Spleen (tissue), 11 donors: Measurements from ENCODE around the gene PLPP3. TPM values are rescaled to one million over a fixed set of nuclear protein-coding genes. Genes with fewer than 3 reads are reported as not detected.

Source experiments
- DNase-seq: peaks from one replicate; pipeline ENCODE4 v3.0.0-alpha.2; 2020
- H3K27ac ChIP-seq, 8 donors: fragments of 200-600 bp; sonication (generic) in 7 of 8; 1 replicate in 4 of 8; 2 replicates in 4 of 8; pipeline versions ENCODE4 v1.5.0 to v1.8.0; 2016 to 2021; ENCODE audit warnings: inconsistent platforms in 4 of 8, mild to moderate bottlenecking in 4 of 8, moderate library complexity in 1 of 8
- H3K27me3 ChIP-seq, 7 donors: fragments of 200-600 bp; sonication (generic) in 6 of 7; replicated peaks in 1 of 7; 1 replicate in 4 of 7; 2 replicates in 3 of 7; pipeline versions ENCODE4 v1.5.0 to v1.8.0; 2016 to 2021; ENCODE audit warnings: inconsistent platforms in 3 of 7, mild to moderate bottlenecking in 1 of 7
- H3K36me3 ChIP-seq, 6 donors: fragments of 200-600 bp; sonication (generic) in 5 of 6; 1 replicate in 4 of 6; 2 replicates in 2 of 6; pipeline versions ENCODE4 v1.5.0 to v1.8.0; 2016 to 2021; ENCODE audit warnings: inconsistent platforms in 2 of 6
- H3K4me1 ChIP-seq, 6 donors: fragments of 200-600 bp; sonication (generic) in 5 of 6; 1 replicate in 3 of 6; 2 replicates in 3 of 6; pipeline versions ENCODE4 v1.5.0 to v1.8.0; 2016 to 2021; ENCODE audit warnings: inconsistent platforms in 3 of 6
- H3K4me3 ChIP-seq, 8 donors: fragments of 200-600 bp; sonication (generic) in 7 of 8; 1 replicate in 4 of 8; 2 replicates in 4 of 8; pipeline versions ENCODE4 v1.5.0 to v1.8.0; 2016 to 2021; ENCODE audit warnings: inconsistent platforms in 4 of 8, mild to moderate bottlenecking in 4 of 8, moderate library complexity in 2 of 8
- H3K9me3 ChIP-seq, 8 donors: fragments of 200-600 bp; sonication (generic) in 7 of 8; 1 replicate in 4 of 8; 2 replicates in 4 of 8; pipeline versions ENCODE4 v1.5.0 to v1.8.0; 2016 to 2021; ENCODE audit warnings: inconsistent platforms in 4 of 8
- CTCF ChIP-seq, 11 experiments: fragments of 200-600 bp in 7 of 11; fragments of 450-650 bp in 4 of 11; sonication (generic) in 4 of 11; IDR thresholded peaks in 8 of 11; conservative IDR thresholded peaks in 3 of 11; 1 replicate in 7 of 11; 2 replicates in 4 of 11; pipeline versions ENCODE4 v1.4.0 to v1.8.0; 2016 to 2021; ENCODE audit warnings: antibody characterized with exemption in 11 of 11, inconsistent platforms in 4 of 11, mild to moderate bottlenecking in 1 of 11
- POLR2A ChIP-seq, 3 donors: fragments of 450-650 bp; IDR thresholded peaks; one replicate each; pipeline ENCODE4 v1.5.1; 2017; ENCODE audit warnings: antibody characterized with exemption in 3 of 3, mild to moderate bottlenecking in 1 of 3
- POLR2AphosphoS5 ChIP-seq, 3 donors: sonication (generic); formaldehyde crosslinking; IDR thresholded peaks; one replicate each; pipeline ENCODE4 v1.5.1; 2017; ENCODE audit warnings: antibody characterized with exemption in 3 of 3
- WGBS, 5 donors: extraction: QIAGEN DNeasy Blood & Tissue Kit in 3 of 5; methylation state at CpG; one replicate each; pipeline versions ENCODE4 v1.1.5 to v1.1.7; 2013 to 2018; 5-methylcytosine and 5-hydroxymethylcytosine counted together
- intact Hi-C: fragments of 100-400 bp; cut with DNase I; formaldehyde crosslinking; loops from one replicate; pipeline ENCODE4 v1.15.0; 2023; ENCODE audit warnings: low total_unique reads
- polyA plus RNA-seq, 3 donors: library from polyadenylated mRNA; stranded (reverse); fragments of 200-250 nt; gene quantifications; one replicate each; pipeline ENCODE4 v1.2.1, GENCODE V29; 2013
- total RNA-seq, 7 donors: library from RNA; depleted of rRNA in 3 of 7; stranded (reverse); fragments of >200 nt in 3 of 7; fragmentation: NEBNext Ultra II Directional in 4 of 7; extraction: Animal tissue kit (Norgen Biotek cat#: 25700) in 4 of 7; gene quantifications; one replicate each; pipeline versions ENCODE4 v1.1.0 to v1.2.1, GENCODE V29; 2016 to 2021
- donor health status: healthy with polysubstance abuse.
- donor health status: DM: no; HTN: no; CAD: no; lungs with moderate emphysema.
- donor health status: DM: no; HTN: no; CAD: no.
- donor health status: Bipolar disorder and iron deficiency.
- donor health status: healthy.
- donor health status: DM: no; HTN: no; CAD: no.
- donor health status: DM: yes; HTN: yes; CAD: no.

Gene PLPP3
- total and polyA plus RNA-seq, 10 donors = 6.7 to 90.0 (median 55.1) TPM

GRCh38 chr1:56566061-56566744, 13.2 kb downstream of the PLPP3 start:
- intact Hi-C loops = no loop called here
- no peak overlapping the region for H3K27ac ChIP-seq
- H3K36me3 ChIP-seq = no peaks in the 10 kb centered on the region
- H3K9me3 ChIP-seq = no peaks in the 10 kb centered on the region
- TF ChIP-seq POLR2A (IDR thresholded peaks at IDR 0.05) = no peak
- no peak for TF ChIP-seq POLR2AphosphoS5 (IDR thresholded peaks at IDR 0.05)
- no peak for TF ChIP-seq CTCF (IDR thresholded peaks at IDR 0.05 in 8 of 11, conservative IDR thresholded peaks at IDR 0.05 in 3 of 11)
- no peak overlapping the region for H3K4me3 ChIP-seq
- H3K27me3 ChIP-seq = no peaks in the 10 kb centered on the region
- H3K4me1 ChIP-seq = peaks cover 7 to 88% (median 54%) of the 10 kb centered on the region in 6 donors
- DNase-seq = no peak
- WGBS, 5 donors = 84 to 93% (median 90%) methylated on average over 9 of the region's 9 CpGs

- intact Hi-C loops = no loop called here
- Histone ChIP-seq H3K36me3 (no peaks in the 10 kb centered on the region), H3K4me3 (no peak overlapping the region), H3K27me3 (no peaks in the 10 kb centered on the region), H3K9me3 (no peaks in the 10 kb centered on the region), H3K4me1 (peaks cover 7 to 85% (median 46%) of the 10 kb centered on the region in 6 donors), H3K27ac (peak overlapping the region in 3 of 8 donors; percentile 21 to 42 (median 29))
- DNase-seq = no peak
- WGBS, 5 donors = 73 to 88% (median 83%) methylated on average over 2 of the region's 2 CpGs
- TF ChIP-seq CTCF (IDR thresholded peaks at IDR 0.05 in 8 of 11, conservative IDR thresholded peaks at IDR 0.05 in 3 of 11) (no peak), POLR2AphosphoS5 (IDR thresholded peaks at IDR 0.05) (no peak), POLR2A (IDR thresholded peaks at IDR 0.05) (no peak)
Measured at GRCh38 chr1:56564615-56565014, 14.7 kb downstream of the PLPP3 start.

GRCh38 chr1:56563568-56563967, 15.8 kb downstream of the PLPP3 start:
- H3K27me3 ChIP-seq = no peaks in the 10 kb centered on the region
- H3K9me3 ChIP-seq = no peaks in the 10 kb centered on the region
- peaks cover 7 to 82% (median 47%) of the 10 kb centered on the region in 6 donors for H3K4me1 ChIP-seq
- H3K4me3 ChIP-seq = no peak overlapping the region
- no peaks in the 10 kb centered on the region for H3K36me3 ChIP-seq
- TF ChIP-seq POLR2AphosphoS5 (IDR thresholded peaks at IDR 0.05) (no peak), POLR2A (IDR thresholded peaks at IDR 0.05) (no peak), CTCF (IDR thresholded peaks at IDR 0.05 in 8 of 11, conservative IDR thresholded peaks at IDR 0.05 in 3 of 11) (no peak)
- intact Hi-C loops = no loop called here
- no peak for DNase-seq
- 33 to 84% (median 65%) methylated on average over 3 of the region's 3 CpGs for WGBS, 5 donors
- H3K27ac ChIP-seq = no peak overlapping the region

GRCh38 chr1:56562891-56563452, 16.4 kb downstream of the PLPP3 start:
- TF ChIP-seq POLR2AphosphoS5 (IDR thresholded peaks at IDR 0.05) (no peak), POLR2A (IDR thresholded peaks at IDR 0.05) (no peak), CTCF (IDR thresholded peaks at IDR 0.05 in 8 of 11, conservative IDR thresholded peaks at IDR 0.05 in 3 of 11) (no peak)
- intact Hi-C loops = no loop called here
- Histone ChIP-seq H3K4me3 (no peak overlapping the region), H3K9me3 (no peaks in the 10 kb centered on the region), H3K27ac (no peak overlapping the region), H3K4me1 (peaks cover 7 to 82% (median 46%) of the 10 kb centered on the region in 6 donors), H3K27me3 (no peaks in the 10 kb centered on the region), H3K36me3 (no peaks in the 10 kb centered on the region)
- no peak for DNase-seq
- 90 to 95% (median 92%) methylated on average over 2 of the region's 2 CpGs for WGBS, 5 donors
